Omental fat pad (tissue), 4 donors: ENCODE data around the gene LEAP2. TPM values are rescaled to one million over a fixed set of nuclear protein-coding genes. Genes with fewer than 3 reads are reported as not detected.

ENCODE experiments used
- ATAC-seq: fragments of 150-250 bp; one replicate; pipeline ENCODE4 v1.9.1; 2016; ENCODE audit warnings: mild to moderate bottlenecking, moderate library complexity; ENCODE audit not compliant: low FRiP score
- DNase-seq: peaks from one replicate; pipeline ENCODE4 v3.0.0-alpha.2; 2019; ENCODE audit warnings: low spot score
- CTCF ChIP-seq, 3 donors: fragments of 450-650 bp; IDR thresholded peaks; one replicate each; pipeline ENCODE4 v1.5.1; 2016 to 2017; ENCODE audit warnings: antibody characterized with exemption in 3 of 3, mild to moderate bottlenecking in 3 of 3, moderate library complexity in 2 of 3
- total RNA-seq, 4 donors: library from RNA; depleted of rRNA; stranded (reverse); fragments of >200 nt; gene quantifications; one replicate each; pipeline ENCODE4 v1.1.0, GENCODE V29; 2016

Gene LEAP2
- total RNA-seq, 4 donors from 2014 or later = 0.84 to 2.3 (median 1.4) TPM

GRCh38 chr5:132868754-132869153, 4.7 kb upstream of the LEAP2 start:
- TF ChIP-seq CTCF (IDR thresholded peaks at IDR 0.05) = no peak
- DNase-seq (no peak), ATAC-seq (no peak)

DNA sequence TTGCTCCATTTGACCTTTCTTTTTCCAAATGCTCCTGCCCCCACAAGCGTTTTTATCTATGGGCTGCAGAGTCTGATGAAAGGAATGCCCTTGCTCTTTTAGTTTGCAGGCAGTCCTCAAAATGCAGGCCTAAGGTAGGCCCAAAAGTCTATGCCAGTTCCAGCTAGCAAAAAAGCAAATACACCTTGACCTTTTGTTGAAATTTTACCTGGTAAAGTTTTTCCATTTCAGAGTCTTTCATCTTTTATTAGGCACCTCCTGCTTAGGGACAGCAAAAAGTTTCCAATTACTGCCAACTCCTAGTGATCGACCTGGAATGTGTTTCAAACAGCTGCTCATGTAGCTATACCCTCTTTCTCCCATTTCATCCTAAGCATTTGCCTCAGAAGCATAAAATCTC, 2.7 kb upstream of the LEAP2 start:
- no peak for TF ChIP-seq CTCF (IDR thresholded peaks at IDR 0.05)
- no peak for ATAC-seq
- no peak for DNase-seq

DNA sequence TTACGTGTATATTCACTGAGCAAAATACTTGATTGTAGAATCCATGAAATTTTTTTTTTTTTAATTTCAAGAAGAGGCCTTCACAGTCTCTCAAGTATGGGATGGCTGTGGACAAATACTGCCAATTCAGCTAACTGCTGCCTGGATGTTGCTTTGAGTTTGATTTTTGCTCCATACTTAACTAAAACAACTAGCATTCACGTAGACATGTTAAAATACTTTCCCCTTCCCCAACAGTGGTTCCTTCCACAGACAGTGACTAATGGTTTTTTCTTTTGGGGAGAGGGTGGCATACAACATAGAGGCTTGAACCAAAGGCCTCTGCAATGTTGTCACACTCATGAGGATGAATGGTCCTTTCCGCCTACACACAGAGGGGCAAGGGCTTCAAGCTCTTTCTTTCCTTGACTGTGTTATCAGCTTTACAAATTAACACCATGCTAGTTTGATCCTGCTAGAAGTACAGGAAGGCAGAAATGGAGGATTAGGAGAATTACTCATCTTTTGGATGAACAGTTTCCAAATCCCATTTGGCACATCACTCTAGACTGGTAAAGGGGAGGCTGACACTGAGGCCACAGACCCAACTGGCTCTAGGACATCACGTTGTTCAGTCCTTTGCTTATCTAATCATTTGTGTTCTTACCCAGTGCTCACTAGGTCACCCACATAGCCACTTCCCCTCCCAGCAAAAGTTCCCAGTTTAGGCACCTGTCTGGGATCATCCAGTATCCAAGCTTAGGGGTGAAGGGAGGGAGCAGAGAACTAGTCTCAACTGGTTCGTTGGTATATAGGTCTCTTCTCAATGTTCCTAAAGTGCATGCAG, 1.8 kb upstream of the LEAP2 start:
- no peak for TF ChIP-seq CTCF (IDR thresholded peaks at IDR 0.05)
- ATAC-seq = no peak
- no peak for DNase-seq

DNA sequence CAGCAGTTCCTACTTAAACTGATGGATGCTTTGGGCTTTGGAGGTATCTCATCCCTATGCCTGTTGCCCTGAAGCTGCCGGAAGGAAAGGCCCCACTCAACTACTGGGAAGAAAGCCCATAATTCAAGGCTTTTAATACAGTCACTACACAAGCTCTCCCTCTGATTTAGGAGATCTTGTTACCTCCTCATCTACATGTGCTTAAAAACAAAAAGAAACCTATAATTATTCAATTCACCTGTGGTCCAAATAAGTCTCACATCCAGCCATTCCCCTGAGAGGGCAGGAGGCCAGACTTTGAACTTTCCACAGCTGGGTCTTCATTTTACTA, 715 bp upstream of the LEAP2 start:
- no peak for TF ChIP-seq CTCF (IDR thresholded peaks at IDR 0.05)
- ATAC-seq (no peak), DNase-seq (no peak)

DNA sequence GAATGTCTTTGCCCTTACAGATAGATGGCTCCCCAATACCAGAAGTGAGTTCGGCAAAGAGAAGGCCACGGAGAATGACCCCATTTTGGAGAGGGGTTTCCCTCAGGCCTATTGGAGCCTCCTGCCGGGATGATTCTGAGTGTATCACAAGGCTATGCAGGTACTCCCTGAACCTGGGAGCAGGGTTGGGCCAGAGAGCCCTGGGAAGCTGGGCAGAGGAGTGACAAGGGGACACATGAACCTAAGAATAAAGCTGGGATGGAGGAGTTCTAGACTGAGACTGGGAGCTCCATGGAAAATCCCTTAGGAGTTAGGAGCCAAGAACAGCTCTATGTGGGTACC, 433 bp downstream of the LEAP2 start:
- DNase-seq = no peak
- ATAC-seq = no peak

DNA sequence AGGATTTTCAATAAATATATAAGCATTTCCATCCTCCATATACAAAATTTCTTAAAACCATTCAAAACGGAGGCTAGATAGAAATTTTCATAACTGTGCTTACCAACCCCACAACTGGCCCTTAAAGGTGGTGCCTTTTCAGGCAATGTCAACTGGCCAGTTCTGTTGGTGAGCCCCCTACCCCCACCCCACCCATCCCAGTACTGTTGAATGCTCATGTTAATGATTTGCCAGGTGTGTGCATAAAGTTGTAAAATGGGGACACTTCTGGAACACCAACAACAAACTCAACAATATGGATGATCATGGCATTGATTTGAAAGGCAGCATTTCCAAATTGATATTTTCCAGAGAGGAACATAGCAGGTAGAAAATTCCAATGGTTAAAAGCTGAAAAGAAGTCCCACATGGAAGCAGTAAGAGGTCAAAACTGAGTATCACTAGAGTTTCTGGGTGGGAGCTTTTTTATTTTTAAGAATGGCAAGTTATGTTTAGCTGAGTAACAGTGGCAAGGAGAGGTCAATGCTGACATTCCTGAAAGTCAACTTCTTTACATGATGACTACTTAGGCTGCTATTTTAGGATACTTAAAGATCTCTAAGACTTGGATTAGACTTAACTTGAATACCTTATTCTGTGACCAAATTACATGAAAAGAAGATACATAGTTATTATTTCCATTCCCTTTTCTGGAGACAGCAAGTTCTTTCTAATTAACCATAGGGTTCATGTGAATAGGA, 2.7 kb downstream of the LEAP2 start:
- ATAC-seq (no peak), DNase-seq (no peak)
- TF ChIP-seq CTCF (IDR thresholded peaks at IDR 0.05) = no peak

More for the DNA sequence above, 433 bp downstream of the LEAP2 start:
- no peak for TF ChIP-seq CTCF (IDR thresholded peaks at IDR 0.05)

DNA sequence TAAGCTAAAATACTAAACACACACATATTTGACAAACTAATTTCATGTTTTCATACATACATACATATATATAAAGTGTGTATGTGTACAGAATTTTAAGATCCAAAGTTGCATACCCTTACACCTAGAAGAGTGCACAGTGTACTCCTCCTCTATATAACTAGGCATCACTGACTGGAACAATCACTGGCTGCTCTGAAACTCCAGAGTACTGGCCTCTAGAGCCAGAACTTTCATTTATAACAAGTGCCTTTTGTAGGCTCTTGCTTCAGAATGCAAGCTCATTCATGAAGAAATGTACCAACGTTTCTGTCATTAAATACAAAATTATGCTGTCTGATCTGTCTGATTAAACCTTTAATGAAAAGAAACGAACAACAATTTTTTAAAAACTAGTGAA, 4.0 kb downstream of the LEAP2 start:
- DNase-seq (no peak), ATAC-seq (no peak)
- no peak for TF ChIP-seq CTCF (IDR thresholded peaks at IDR 0.05)
